TTC549 (cell line): ENCODE results near the gene PAM16.

ENCODE experiments used
- FAIRE-seq: peaks from 2 replicates; lab custom pipeline; 2012; peaks lifted over from hg19 to GRCh38; lab: Jason Lieb, UNC

Gene PAM16

GRCh38 chr16:4383591-4384444 lies 32.7 kb upstream of the PAM16 start:
- FAIRE-seq, result no peak

- FAIRE-seq, result no peak
Measured at GRCh38 chr16:4382795-4383357, 31.8 kb upstream of the PAM16 start.

- FAIRE-seq, result no peak
Measured at GRCh38 chr16:4381935-4382794, 31.0 kb upstream of the PAM16 start.

GRCh38 chr16:4381072-4381934 lies 30.2 kb upstream of the PAM16 start:
- FAIRE-seq, result no peak

- no peak for FAIRE-seq
Measured at GRCh38 chr16:4380119-4381063, 29.3 kb upstream of the PAM16 start.

- no peak for FAIRE-seq
Measured at GRCh38 chr16:4378999-4379690, 28.0 kb upstream of the PAM16 start.

- FAIRE-seq, result no peak
Measured at GRCh38 chr16:4378161-4378666, 27.1 kb upstream of the PAM16 start.

- no peak for FAIRE-seq
Measured at GRCh38 chr16:4377573-4378154, 26.5 kb upstream of the PAM16 start.

- no peak for FAIRE-seq
Measured at GRCh38 chr16:4376893-4377572, 25.9 kb upstream of the PAM16 start.

- FAIRE-seq, result no peak
Measured at GRCh38 chr16:4376126-4376892, 25.2 kb upstream of the PAM16 start.

GRCh38 chr16:4375717-4376116 lies 24.6 kb upstream of the PAM16 start:
- FAIRE-seq, result no peak

- FAIRE-seq, result no peak
Measured at GRCh38 chr16:4373909-4374742, 23.0 kb upstream of the PAM16 start.

GRCh38 chr16:4373356-4373908 lies 22.3 kb upstream of the PAM16 start:
- no peak for FAIRE-seq

GRCh38 chr16:4372578-4373355 lies 21.6 kb upstream of the PAM16 start:
- FAIRE-seq, result no peak

GRCh38 chr16:4372001-4372577 lies 21.0 kb upstream of the PAM16 start:
- FAIRE-seq, result no peak
